ENCODE results near the gene ENOX1. TPM values are rescaled to one million over a fixed set of nuclear protein-coding genes. Genes with fewer than 3 reads are reported as not detected.

Gene ENOX1
- total and polyA plus RNA-seq, 7 donors, result 0.34 to 7.1 (median 1.1) TPM

DNA sequence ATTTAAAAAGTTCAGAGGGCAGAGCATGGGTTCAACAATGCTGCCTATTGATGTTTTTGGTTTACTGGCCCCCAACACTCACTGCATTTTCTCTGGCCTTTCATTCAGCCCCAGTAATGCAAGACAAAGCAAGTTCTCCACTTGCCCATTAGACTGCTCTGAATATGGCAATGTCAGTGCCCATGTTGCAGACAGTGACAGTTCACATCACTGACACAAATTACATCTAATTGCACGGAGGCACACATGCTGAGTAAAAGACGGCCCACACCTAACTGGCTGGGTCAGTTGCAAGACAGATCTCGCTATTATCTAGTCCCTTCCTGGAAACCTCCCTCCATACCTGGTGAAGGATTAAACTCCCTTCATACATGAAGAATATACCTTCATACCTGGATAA is 54.0 kb downstream of the ENOX1 start:
- peaks cover 5% of the 10 kb centered on the region for H3K4me1 ChIP-seq
- no peak overlapping the region for H3K27ac ChIP-seq
- intact Hi-C loops (cut with DNase I), result no loop called here
- H3K4me3 ChIP-seq, result no peak overlapping the region
- 95 to 96% (median 95%) methylated on average over 3 of the region's 3 CpGs for WGBS, 3 donors
- no peaks in the 10 kb centered on the region for H3K9me3 ChIP-seq
- no peaks in the 10 kb centered on the region for H3K36me3 ChIP-seq (ENCODE audit: insufficient read depth in 1 of 2, low read depth in 1 of 2)
- TF ChIP-seq, protein P1, sequence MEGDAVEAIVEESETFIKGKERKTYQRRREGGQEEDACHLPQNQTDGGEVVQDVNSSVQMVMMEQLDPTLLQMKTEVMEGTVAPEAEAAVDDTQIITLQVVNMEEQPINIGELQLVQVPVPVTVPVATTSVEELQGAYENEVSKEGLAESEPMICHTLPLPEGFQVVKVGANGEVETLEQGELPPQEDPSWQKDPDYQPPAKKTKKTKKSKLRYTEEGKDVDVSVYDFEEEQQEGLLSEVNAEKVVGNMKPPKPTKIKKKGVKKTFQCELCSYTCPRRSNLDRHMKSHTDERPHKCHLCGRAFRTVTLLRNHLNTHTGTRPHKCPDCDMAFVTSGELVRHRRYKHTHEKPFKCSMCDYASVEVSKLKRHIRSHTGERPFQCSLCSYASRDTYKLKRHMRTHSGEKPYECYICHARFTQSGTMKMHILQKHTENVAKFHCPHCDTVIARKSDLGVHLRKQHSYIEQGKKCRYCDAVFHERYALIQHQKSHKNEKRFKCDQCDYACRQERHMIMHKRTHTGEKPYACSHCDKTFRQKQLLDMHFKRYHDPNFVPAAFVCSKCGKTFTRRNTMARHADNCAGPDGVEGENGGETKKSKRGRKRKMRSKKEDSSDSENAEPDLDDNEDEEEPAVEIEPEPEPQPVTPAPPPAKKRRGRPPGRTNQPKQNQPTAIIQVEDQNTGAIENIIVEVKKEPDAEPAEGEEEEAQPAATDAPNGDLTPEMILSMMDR (IDR thresholded peaks at IDR 0.05), result no peak
- DNase-seq (no peak), ATAC-seq (no peak)
- H3K27me3 ChIP-seq (ENCODE audit: insufficient read depth in 3 of 3, low read length in 2 of 3), result no peaks in the 10 kb centered on the region

DNA sequence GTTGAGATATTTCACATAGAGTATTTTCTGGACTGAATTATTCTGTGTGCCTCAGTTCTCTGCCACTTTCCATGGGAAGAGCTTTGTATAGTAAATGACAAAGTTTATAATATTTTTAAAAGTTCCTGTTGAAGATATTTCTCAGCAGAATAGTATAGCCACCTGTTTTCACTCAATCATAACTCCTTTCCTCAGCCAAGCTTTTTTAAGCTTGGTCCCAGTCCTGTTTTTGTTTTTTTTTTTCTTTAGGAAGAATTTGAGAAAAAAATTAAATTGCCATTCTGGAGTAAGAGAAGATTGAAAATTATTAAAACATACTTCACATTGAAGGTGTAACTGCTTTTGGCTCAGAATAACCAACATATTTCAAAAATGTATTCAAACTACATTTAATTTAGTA is 55.5 kb downstream of the ENOX1 start:
- Histone ChIP-seq H3K27ac (no peak overlapping the region), H3K4me3 (no peak overlapping the region), H3K27me3 (ENCODE audit: insufficient read depth in 3 of 3, low read length in 2 of 3) (no peaks in the 10 kb centered on the region), H3K9me3 (no peaks in the 10 kb centered on the region), H3K36me3 (ENCODE audit: insufficient read depth in 1 of 2, low read depth in 1 of 2) (no peaks in the 10 kb centered on the region), H3K4me1 (peaks cover 5% of the 10 kb centered on the region)
- ATAC-seq, result no peak
- intact Hi-C loops (cut with DNase I), result no loop called here
- TF ChIP-seq, protein P1 (IDR thresholded peaks at IDR 0.05), result no peak
- no peak for DNase-seq

DNA sequence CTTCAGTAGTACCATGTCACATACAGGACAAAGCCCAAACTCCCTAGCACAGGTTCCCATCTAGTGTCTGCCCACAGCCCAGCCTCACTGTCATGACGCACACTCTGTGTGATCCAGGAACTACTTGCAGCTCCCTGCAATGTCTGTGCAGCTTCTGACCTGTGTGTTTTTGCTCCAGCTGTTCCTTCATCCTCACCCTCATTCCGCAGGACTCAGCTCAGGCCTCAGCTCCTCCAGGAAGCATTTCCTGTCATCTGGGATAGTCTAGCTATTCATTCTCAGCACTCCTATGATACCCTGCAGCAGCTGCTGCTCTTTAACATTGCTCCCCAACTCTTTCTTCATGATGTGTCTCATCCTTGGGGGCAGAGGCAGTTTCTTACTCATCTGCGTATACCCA is 56.1 kb downstream of the ENOX1 start:
- TF ChIP-seq, protein P1 (IDR thresholded peaks at IDR 0.05), result no peak
- intact Hi-C loops (cut with DNase I), result no loop called here
- H3K27ac ChIP-seq, result no peak overlapping the region
- H3K9me3 ChIP-seq, result no peaks in the 10 kb centered on the region
- peak in 3 of 4 donors; percentile 35 to 57 (median 46) for ATAC-seq
- DNase-seq, result peak in 1 of 2 donors; percentile 43
- H3K36me3 ChIP-seq (ENCODE audit: insufficient read depth in 1 of 2, low read depth in 1 of 2), result no peaks in the 10 kb centered on the region
- no peaks in the 10 kb centered on the region for H3K27me3 ChIP-seq (ENCODE audit: insufficient read depth in 3 of 3, low read length in 2 of 3)
- H3K4me3 ChIP-seq, result no peak overlapping the region
- 48 to 62% (median 48%) methylated on average over 3 of the region's 3 CpGs for WGBS, 3 donors
- peaks cover 5% of the 10 kb centered on the region for H3K4me1 ChIP-seq

DNA sequence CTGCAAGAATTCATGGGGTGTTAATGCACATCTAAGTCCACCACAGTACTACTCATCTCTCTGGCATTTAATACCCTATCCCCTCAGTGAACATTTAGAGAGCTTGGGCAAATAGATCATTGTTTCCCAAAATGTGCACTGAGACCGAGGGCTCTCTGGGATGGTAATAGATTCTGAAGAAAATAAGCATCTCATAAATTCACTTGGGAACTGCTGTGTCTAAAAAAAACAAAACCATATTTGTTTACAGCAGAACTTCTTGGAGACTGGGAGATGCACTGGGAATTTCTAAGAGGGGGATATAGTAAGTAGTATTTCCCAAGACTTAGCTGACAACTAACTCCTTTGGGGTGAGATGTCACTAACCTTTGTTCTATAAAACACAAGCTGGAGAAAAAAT is 58.4 kb downstream of the ENOX1 start:
- no peak overlapping the region for H3K27ac ChIP-seq
- TF ChIP-seq, protein P1 (IDR thresholded peaks at IDR 0.05), result no peak
- WGBS, 3 donors, result 78 to 84% (median 81%) methylated on average over 1 of the region's 1 CpG
- no peaks in the 10 kb centered on the region for H3K9me3 ChIP-seq
- H3K4me1 ChIP-seq, result peaks cover 5% of the 10 kb centered on the region
- H3K27me3 ChIP-seq (ENCODE audit: insufficient read depth in 3 of 3, low read length in 2 of 3), result no peaks in the 10 kb centered on the region
- intact Hi-C loops (cut with DNase I), result no loop called here
- H3K4me3 ChIP-seq, result no peak overlapping the region
- DNase-seq (no peak), ATAC-seq (no peak)
- H3K36me3 ChIP-seq (ENCODE audit: insufficient read depth in 1 of 2, low read depth in 1 of 2), result no peaks in the 10 kb centered on the region

DNA sequence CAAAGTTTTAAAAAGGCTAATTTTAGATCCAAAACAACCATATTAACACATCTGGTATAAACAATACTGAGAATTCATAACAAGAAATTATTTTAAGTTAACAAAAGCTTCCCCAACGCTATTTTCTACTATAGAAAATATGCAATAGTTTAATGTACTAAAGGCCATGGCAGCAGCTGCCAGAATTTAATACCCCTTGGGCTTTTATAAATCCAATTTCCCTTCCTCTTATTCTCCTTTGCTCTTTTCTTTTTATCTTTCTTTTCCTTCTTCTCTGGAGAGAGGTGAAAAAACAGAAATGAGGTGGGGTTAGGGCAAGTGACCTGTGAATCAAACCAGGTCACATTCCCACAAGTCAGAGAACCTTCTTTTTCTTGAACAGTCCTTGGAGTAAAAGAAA is 58.9 kb downstream of the ENOX1 start:
- H3K9me3 ChIP-seq, result no peaks in the 10 kb centered on the region
- TF ChIP-seq, protein P1 (IDR thresholded peaks at IDR 0.05), result no peak
- peaks cover 5% of the 10 kb centered on the region for H3K4me1 ChIP-seq
- ATAC-seq (no peak), DNase-seq (no peak)
- no peak overlapping the region for H3K4me3 ChIP-seq
- WGBS, 3 donors, result 55 to 67% (median 61%) methylated on average over 1 of the region's 1 CpG
- no peak overlapping the region for H3K27ac ChIP-seq
- no peaks in the 10 kb centered on the region for H3K36me3 ChIP-seq (ENCODE audit: insufficient read depth in 1 of 2, low read depth in 1 of 2)
- intact Hi-C loops (cut with DNase I), result no loop called here
- no peaks in the 10 kb centered on the region for H3K27me3 ChIP-seq (ENCODE audit: insufficient read depth in 3 of 3, low read length in 2 of 3)
